ENCODE results near the gene HAUS7. TPM values are rescaled to one million over a fixed set of nuclear protein-coding genes. Genes with fewer than 3 reads are reported as not detected.

The HAUS7 gene
- total and polyA plus RNA-seq, 2 experiments from 2014 or later = 59.8 to 77.9 TPM

GRCh38 chrX:153490217-153490930 is 20.0 kb upstream of the HAUS7 start:
- H3K4me3 Mint-ChIP-seq = no peak overlapping the region
- TF ChIP-seq STAT1 (IDR thresholded peaks at IDR 0.05; ENCODE audit: unreplicated experiment) = no peak
- TF ChIP-seq ZNF462 (CRISPR knock-in tag; IDR thresholded peaks at IDR 0.05) = no peak
- TF ChIP-seq REST (IDR thresholded peaks at IDR 0.05; ENCODE audit: unreplicated experiment) = no peak
- TF ChIP-seq CREB1 (CRISPR knock-in tag; IDR thresholded peaks at IDR 0.05; ENCODE audit: low read depth) = no peak
- TF ChIP-seq EZH2phosphoT487 (IDR thresholded peaks at IDR 0.05; ENCODE audit: unreplicated experiment) = no peak
- no peak for TF ChIP-seq ZNF331 (CRISPR knock-in tag; IDR thresholded peaks at IDR 0.05; ENCODE audit: low read depth)
- TF ChIP-seq, protein P1, sequence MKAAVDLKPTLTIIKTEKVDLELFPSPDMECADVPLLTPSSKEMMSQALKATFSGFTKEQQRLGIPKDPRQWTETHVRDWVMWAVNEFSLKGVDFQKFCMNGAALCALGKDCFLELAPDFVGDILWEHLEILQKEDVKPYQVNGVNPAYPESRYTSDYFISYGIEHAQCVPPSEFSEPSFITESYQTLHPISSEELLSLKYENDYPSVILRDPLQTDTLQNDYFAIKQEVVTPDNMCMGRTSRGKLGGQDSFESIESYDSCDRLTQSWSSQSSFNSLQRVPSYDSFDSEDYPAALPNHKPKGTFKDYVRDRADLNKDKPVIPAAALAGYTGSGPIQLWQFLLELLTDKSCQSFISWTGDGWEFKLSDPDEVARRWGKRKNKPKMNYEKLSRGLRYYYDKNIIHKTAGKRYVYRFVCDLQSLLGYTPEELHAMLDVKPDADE (IDR thresholded peaks at IDR 0.05) = no peak
- no peak for TF ChIP-seq ZNF114 (CRISPR knock-in tag; IDR thresholded peaks at IDR 0.05)
- TF ChIP-seq POLR2AphosphoS5 (IDR thresholded peaks at IDR 0.05; ENCODE audit: low read depth) = no peak
- TF ChIP-seq NANOG (IDR thresholded peaks at IDR 0.05; ENCODE audit: borderline replicate concordance) = no peak
- TF ChIP-seq, protein P2, sequence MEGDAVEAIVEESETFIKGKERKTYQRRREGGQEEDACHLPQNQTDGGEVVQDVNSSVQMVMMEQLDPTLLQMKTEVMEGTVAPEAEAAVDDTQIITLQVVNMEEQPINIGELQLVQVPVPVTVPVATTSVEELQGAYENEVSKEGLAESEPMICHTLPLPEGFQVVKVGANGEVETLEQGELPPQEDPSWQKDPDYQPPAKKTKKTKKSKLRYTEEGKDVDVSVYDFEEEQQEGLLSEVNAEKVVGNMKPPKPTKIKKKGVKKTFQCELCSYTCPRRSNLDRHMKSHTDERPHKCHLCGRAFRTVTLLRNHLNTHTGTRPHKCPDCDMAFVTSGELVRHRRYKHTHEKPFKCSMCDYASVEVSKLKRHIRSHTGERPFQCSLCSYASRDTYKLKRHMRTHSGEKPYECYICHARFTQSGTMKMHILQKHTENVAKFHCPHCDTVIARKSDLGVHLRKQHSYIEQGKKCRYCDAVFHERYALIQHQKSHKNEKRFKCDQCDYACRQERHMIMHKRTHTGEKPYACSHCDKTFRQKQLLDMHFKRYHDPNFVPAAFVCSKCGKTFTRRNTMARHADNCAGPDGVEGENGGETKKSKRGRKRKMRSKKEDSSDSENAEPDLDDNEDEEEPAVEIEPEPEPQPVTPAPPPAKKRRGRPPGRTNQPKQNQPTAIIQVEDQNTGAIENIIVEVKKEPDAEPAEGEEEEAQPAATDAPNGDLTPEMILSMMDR (conservative IDR thresholded peaks at IDR 0.05; ENCODE audit: low read depth in 2 of 2) = no peak
- no peak for TF ChIP-seq EZH2 (IDR thresholded peaks at IDR 0.05; ENCODE audit: low read depth, unreplicated experiment)
- no peak for TF ChIP-seq JUNB (IDR thresholded peaks at IDR 0.05; ENCODE audit: unreplicated experiment)
- no peaks in the 10 kb centered on the region for H3F3A ChIP-seq (replicated peaks; ENCODE audit: low read depth)
- H3K9me2 ChIP-seq (ENCODE audit: insufficient read depth) = no peaks in the 10 kb centered on the region
- H3K27me3 Mint-ChIP-seq (ENCODE audit: insufficient read depth, low read depth, poor library complexity) = peaks cover 4% of the 10 kb centered on the region
- no peak for DNase-seq (ENCODE audit: low spot score)
- no peak overlapping the region for H3K4me2 ChIP-seq
- no peaks in the 10 kb centered on the region for H3K36me3 ChIP-seq (ENCODE audit: insufficient read depth)
- no peak overlapping the region for H3K4me3 ChIP-seq
- H3K27ac Mint-ChIP-seq = no peak overlapping the region
- no peak overlapping the region for H3K27ac ChIP-seq (ENCODE audit: low read depth)
- peaks cover 5% of the 10 kb centered on the region for H3K4me1 Mint-ChIP-seq
- H3K4me1 ChIP-seq (ENCODE audit: insufficient read depth) = no peaks in the 10 kb centered on the region
- no peaks in the 10 kb centered on the region for H3K79me2 ChIP-seq (replicated peaks; ENCODE audit: insufficient read depth)
- H4K20me1 ChIP-seq (replicated peaks; ENCODE audit: insufficient read depth) = no peaks in the 10 kb centered on the region
- no peaks in the 10 kb centered on the region for H3K27me3 ChIP-seq (ENCODE audit: insufficient read depth)
- ATAC-seq = no peak
- H3K36me3 Mint-ChIP-seq (ENCODE audit: low read depth) = no peaks in the 10 kb centered on the region
- H3K9me3 Mint-ChIP-seq = no peaks in the 10 kb centered on the region
- H2AFZ ChIP-seq = no peak overlapping the region

Data from GM23338 (cell line).